A549 treated with RU486 at 1 μM for 4 hours (cell line): ENCODE data around the gene DHX36. TPM values are rescaled to one million over a fixed set of nuclear protein-coding genes. Genes with fewer than 3 reads are reported as not detected.

Experiments used
- total RNA-seq: library from RNA; stranded (reverse); fragments of 200-300 nt; extraction: Qiagen RNA extraction; gene quantifications from 5 replicates; pipeline ENCODE4 v1.2.3, GENCODE V29; 2022; ENCODE audit warnings: low read depth

The DHX36 gene, protein sequence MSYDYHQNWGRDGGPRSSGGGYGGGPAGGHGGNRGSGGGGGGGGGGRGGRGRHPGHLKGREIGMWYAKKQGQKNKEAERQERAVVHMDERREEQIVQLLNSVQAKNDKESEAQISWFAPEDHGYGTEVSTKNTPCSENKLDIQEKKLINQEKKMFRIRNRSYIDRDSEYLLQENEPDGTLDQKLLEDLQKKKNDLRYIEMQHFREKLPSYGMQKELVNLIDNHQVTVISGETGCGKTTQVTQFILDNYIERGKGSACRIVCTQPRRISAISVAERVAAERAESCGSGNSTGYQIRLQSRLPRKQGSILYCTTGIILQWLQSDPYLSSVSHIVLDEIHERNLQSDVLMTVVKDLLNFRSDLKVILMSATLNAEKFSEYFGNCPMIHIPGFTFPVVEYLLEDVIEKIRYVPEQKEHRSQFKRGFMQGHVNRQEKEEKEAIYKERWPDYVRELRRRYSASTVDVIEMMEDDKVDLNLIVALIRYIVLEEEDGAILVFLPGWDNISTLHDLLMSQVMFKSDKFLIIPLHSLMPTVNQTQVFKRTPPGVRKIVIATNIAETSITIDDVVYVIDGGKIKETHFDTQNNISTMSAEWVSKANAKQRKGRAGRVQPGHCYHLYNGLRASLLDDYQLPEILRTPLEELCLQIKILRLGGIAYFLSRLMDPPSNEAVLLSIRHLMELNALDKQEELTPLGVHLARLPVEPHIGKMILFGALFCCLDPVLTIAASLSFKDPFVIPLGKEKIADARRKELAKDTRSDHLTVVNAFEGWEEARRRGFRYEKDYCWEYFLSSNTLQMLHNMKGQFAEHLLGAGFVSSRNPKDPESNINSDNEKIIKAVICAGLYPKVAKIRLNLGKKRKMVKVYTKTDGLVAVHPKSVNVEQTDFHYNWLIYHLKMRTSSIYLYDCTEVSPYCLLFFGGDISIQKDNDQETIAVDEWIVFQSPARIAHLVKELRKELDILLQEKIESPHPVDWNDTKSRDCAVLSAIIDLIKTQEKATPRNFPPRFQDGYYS
- 53.3 to 72.5 TPM (median 62.6 TPM) in 5 replicates for total RNA-seq

GRCh38 chr3:154323891-154324738, at the start of gene DHX36:
TSS of gene DHX36 (minus strand) at chr3:154324487. CDS start at chr3:154324416, 71 bp downstream.

Other genes starting within 250 kb of the DHX36 start
- gene ARHGEF26, start 203.1 kb downstream of the DHX36 start, total RNA-seq: 4.0 to 6.9 TPM (median 6.5 TPM) in 5 replicates
- gene GPR149, start 105.7 kb upstream of the DHX36 start, total RNA-seq: not detected in 5 replicates